ENCODE measurements around the gene NSUN6. TPM values are rescaled to one million over a fixed set of nuclear protein-coding genes. Genes with fewer than 3 reads are reported as not detected.
A peak's percentile ranks its signal among the peaks of the same experiment; 100 is the strongest.

NSUN6 gene
- total RNA-seq, 5 donors from 2014 or later (not counting 1 experiment from before 2014, with no cell fraction given) = 24.6 to 34.5 (median 32.4) TPM

DNA sequence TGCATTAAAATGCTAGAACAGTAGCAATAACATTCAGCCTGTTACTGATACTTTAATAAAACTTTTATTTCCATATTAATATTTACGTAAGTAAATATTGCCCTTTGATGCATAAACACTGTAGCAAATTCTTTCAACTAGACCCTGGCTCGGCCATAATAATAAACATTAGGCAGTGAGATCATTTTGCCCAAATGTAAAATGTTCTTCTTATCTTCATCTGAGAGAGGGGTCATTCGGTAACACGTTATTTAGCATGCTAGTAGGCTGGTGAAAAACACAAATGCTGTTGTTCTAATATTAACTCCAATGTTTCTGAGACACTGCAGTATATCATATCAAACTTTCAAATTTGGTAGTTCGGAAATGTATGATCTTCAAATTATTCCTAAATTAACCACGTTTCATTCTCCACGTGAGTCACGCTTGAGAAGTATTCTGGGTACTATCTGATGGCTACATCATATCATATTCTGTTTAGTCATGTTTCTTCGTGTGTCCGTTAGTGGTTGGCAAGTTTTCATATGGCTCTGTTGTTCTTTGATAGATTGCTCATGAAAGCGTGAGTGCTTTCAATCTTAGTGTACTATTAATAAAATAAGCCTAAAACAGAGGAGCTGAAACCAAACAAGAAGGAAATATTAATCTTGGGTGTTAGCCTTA is 145.8 kb downstream of the NSUN6 start:
- Mint-ChIP-seq H3K36me3 (no peaks in the 10 kb centered on the region), H3K4me1 (peaks cover 0 to 5% (median 0%) of the 10 kb centered on the region in 3 donors), H3K27me3 (peaks cover 6 to 22% of the 10 kb centered on the region in 2 donors), H3K9me3 (peaks cover 0 to 3% (median 0%) of the 10 kb centered on the region in 3 donors), H3K4me3 (no peak overlapping the region), H3K27ac (no peak overlapping the region)
- Histone ChIP-seq H3K36me3 (ENCODE audit: control insufficient read depth in 2 of 2, extremely low read depth in 1 of 2, insufficient read depth in 1 of 2, low read length in 1 of 2) (no peaks in the 10 kb centered on the region), H3K9me3 (no peaks in the 10 kb centered on the region), H3K4me1 (ENCODE audit: control insufficient read depth in 1 of 2, extremely low read depth in 1 of 2, insufficient read depth in 2 of 2, low read length in 2 of 2) (no peaks in the 10 kb centered on the region), H3K4me3 (ENCODE audit: control insufficient read depth in 1 of 2, extremely low read depth in 1 of 2, low read length in 1 of 2) (no peak overlapping the region), H3K27ac (ENCODE audit: low read length) (no peak overlapping the region), H3K27me3 (replicated peaks in 1 of 2; ENCODE audit: control insufficient read depth in 2 of 2, extremely low read depth in 1 of 2, insufficient read depth in 2 of 2, low read length in 1 of 2) (no peaks in the 10 kb centered on the region)
- 80% methylated on average over 1 of the region's 11 CpGs for WGBS (ENCODE audit: insufficient coverage)
- ChIA-PET POLR2A (no interaction called here), CTCF (no interaction called here)
- DNase-seq (no peak), ATAC-seq (replicated peaks in 1 of 4) (no peak)

DNA sequence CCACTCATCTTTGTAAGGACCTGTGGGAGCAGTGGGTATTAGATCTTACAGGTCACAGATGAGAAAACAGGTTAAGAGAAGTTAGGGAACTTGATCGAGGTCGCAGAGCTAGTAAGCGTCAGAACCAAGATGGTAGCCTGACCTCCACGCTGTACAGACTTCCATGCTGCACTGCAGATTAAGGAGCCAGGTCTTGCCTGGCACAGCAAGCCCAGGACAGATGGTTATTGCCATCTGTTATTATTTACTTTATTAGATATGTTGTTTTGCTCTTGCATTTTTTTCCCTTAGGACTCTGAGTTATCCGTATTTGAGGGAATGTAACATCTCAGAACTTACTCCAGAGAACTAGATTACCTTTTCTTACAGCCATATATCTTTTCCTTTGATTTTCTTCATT is 147.2 kb downstream of the NSUN6 start:
- no peak overlapping the region for H3K4me3 ChIP-seq (ENCODE audit: control insufficient read depth in 1 of 2, extremely low read depth in 1 of 2, low read length in 1 of 2)
- no peaks in the 10 kb centered on the region for H3K4me1 ChIP-seq (ENCODE audit: control insufficient read depth in 1 of 2, extremely low read depth in 1 of 2, insufficient read depth in 2 of 2, low read length in 2 of 2)
- H3K4me1 Mint-ChIP-seq = peaks cover 0 to 5% (median 0%) of the 10 kb centered on the region in 3 donors
- no peaks in the 10 kb centered on the region for H3K36me3 ChIP-seq (ENCODE audit: control insufficient read depth in 2 of 2, extremely low read depth in 1 of 2, insufficient read depth in 1 of 2, low read length in 1 of 2)
- peaks cover 0 to 2% (median 0%) of the 10 kb centered on the region in 3 donors for H3K9me3 Mint-ChIP-seq
- ATAC-seq (replicated peaks in 1 of 4) = no peak
- no peaks in the 10 kb centered on the region for H3K9me3 ChIP-seq
- no peaks in the 10 kb centered on the region for H3K27me3 ChIP-seq (replicated peaks in 1 of 2; ENCODE audit: control insufficient read depth in 2 of 2, extremely low read depth in 1 of 2, insufficient read depth in 2 of 2, low read length in 1 of 2)
- ChIA-PET POLR2A (no interaction called here), CTCF (no interaction called here)
- 90% methylated on average over 2 of the region's 5 CpGs for WGBS (ENCODE audit: insufficient coverage)
- peaks cover 9 to 30% of the 10 kb centered on the region in 2 donors for H3K27me3 Mint-ChIP-seq
- H3K4me3 Mint-ChIP-seq = no peak overlapping the region
- no peaks in the 10 kb centered on the region for H3K36me3 Mint-ChIP-seq
- no peak overlapping the region for H3K27ac Mint-ChIP-seq
- H3K27ac ChIP-seq (ENCODE audit: low read length) = no peak overlapping the region
- DNase-seq = no peak

DNA sequence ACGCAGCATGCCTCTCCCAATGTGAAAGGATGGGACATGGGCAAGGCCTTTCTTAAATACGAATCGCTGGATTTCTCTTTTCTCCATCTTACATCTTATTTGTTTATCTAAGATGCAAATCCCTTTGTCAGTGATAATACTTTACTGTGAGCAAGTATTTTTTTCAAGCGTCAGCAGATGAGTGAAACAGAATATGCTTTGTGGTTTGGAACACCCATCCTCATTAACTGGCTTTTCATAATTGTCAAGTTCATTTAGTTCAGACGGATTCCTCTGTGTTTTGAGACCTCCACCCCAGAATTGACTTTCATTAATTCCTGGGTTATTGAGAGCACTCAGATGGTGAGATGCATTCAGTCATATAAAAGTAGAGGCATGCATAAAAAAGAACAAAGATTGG is 149.8 kb downstream of the NSUN6 start:
- H3K27me3 ChIP-seq (replicated peaks in 1 of 2; ENCODE audit: control insufficient read depth in 2 of 2, extremely low read depth in 1 of 2, insufficient read depth in 2 of 2, low read length in 1 of 2) = no peaks in the 10 kb centered on the region
- H3K36me3 Mint-ChIP-seq = no peaks in the 10 kb centered on the region
- DNase-seq (no peak), ATAC-seq (replicated peaks in 1 of 4) (no peak)
- no peaks in the 10 kb centered on the region for H3K36me3 ChIP-seq (ENCODE audit: control insufficient read depth in 2 of 2, extremely low read depth in 1 of 2, insufficient read depth in 1 of 2, low read length in 1 of 2)
- POLR2A ChIA-PET = no interaction called here
- H3K27ac Mint-ChIP-seq = peak overlapping the region in 1 of 2 donors; percentile 36
- WGBS (ENCODE audit: insufficient coverage) = no CpG with 5 or more reads among the region's 5 CpGs
- no peak overlapping the region for H3K27ac ChIP-seq (ENCODE audit: low read length)
- H3K4me3 ChIP-seq (ENCODE audit: control insufficient read depth in 1 of 2, extremely low read depth in 1 of 2, low read length in 1 of 2) = no peak overlapping the region
- H3K27me3 Mint-ChIP-seq = peaks cover 9 to 30% of the 10 kb centered on the region in 2 donors
- CTCF ChIA-PET = no interaction called here
- H3K9me3 ChIP-seq = no peaks in the 10 kb centered on the region
- H3K9me3 Mint-ChIP-seq = no peaks in the 10 kb centered on the region
- H3K4me1 ChIP-seq (ENCODE audit: control insufficient read depth in 1 of 2, extremely low read depth in 1 of 2, insufficient read depth in 2 of 2, low read length in 2 of 2) = no peaks in the 10 kb centered on the region
- peak overlapping the region in 2 of 3 donors; percentile 35 to 69 for H3K4me3 Mint-ChIP-seq
- peaks cover 0 to 5% (median 0%) of the 10 kb centered on the region in 3 donors for H3K4me1 Mint-ChIP-seq

DNA sequence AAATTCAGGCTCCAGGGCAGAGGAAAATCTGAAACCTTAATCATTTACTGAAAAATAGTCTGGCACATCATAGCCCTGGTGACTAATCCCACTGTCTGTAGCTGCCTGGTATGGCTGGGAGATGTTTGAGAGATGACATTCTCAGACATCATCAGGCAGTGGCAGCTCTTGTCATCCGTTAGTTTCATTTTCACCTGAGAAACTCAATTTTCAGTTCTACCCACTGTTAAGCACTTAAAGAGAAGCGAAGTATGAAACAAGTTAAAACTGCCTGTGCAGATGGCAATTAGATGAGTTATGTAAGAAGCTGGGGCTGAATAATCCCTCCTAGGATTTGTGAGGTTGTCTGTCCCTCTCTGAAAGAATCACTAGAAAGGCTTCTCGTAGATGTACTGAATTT is 150.2 kb downstream of the NSUN6 start:
- H3K4me3 ChIP-seq (ENCODE audit: control insufficient read depth in 1 of 2, extremely low read depth in 1 of 2, low read length in 1 of 2) = no peak overlapping the region
- H3K27ac Mint-ChIP-seq = no peak overlapping the region
- no peak for ATAC-seq (replicated peaks in 1 of 4)

DNA sequence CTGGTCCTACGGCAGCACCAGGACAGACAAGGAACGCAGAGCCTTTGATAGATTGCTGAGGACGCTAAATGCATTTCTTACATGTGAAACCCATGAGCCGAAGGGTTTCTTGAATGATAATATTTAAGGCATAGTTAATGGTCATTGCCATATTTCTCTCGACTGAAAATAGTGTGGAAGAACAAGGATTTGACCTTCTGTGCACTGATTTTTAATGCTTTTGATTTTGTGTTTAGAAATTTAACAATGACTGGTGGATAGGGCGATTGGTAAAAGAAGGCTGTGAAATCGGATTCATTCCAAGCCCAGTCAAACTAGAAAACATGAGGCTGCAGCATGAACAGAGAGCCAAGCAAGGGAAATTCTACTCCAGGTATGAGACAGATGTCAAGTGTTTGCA is 150.8 kb downstream of the NSUN6 start:
- CTCF ChIA-PET = no interaction called here
- Histone ChIP-seq H3K4me1 (ENCODE audit: control insufficient read depth in 1 of 2, extremely low read depth in 1 of 2, insufficient read depth in 2 of 2, low read length in 2 of 2) (no peaks in the 10 kb centered on the region), H3K4me3 (ENCODE audit: control insufficient read depth in 1 of 2, extremely low read depth in 1 of 2, low read length in 1 of 2) (no peak overlapping the region), H3K27ac (ENCODE audit: low read length) (no peak overlapping the region), H3K36me3 (ENCODE audit: control insufficient read depth in 2 of 2, extremely low read depth in 1 of 2, insufficient read depth in 1 of 2, low read length in 1 of 2) (no peaks in the 10 kb centered on the region), H3K9me3 (no peaks in the 10 kb centered on the region), H3K27me3 (replicated peaks in 1 of 2; ENCODE audit: control insufficient read depth in 2 of 2, extremely low read depth in 1 of 2, insufficient read depth in 2 of 2, low read length in 1 of 2) (no peaks in the 10 kb centered on the region)
- WGBS (ENCODE audit: insufficient coverage) = 74% methylated on average over 5 of the region's 7 CpGs
- Mint-ChIP-seq H3K4me3 (no peak overlapping the region), H3K4me1 (peaks cover 0 to 5% (median 0%) of the 10 kb centered on the region in 3 donors), H3K27me3 (peaks cover 8 to 30% of the 10 kb centered on the region in 2 donors), H3K36me3 (no peaks in the 10 kb centered on the region), H3K27ac (no peak overlapping the region), H3K9me3 (no peaks in the 10 kb centered on the region)
- ATAC-seq (replicated peaks in 1 of 4) = no peak
- no peak for DNase-seq
- POLR2A ChIA-PET = no interaction called here

More for the DNA sequence above, 150.2 kb downstream of the NSUN6 start:
- H3K36me3 Mint-ChIP-seq = no peaks in the 10 kb centered on the region
- WGBS (ENCODE audit: insufficient coverage) = 71% methylated on average over 1 of the region's 3 CpGs
- H3K4me3 Mint-ChIP-seq = peak overlapping the region in 2 of 3 donors; percentile 35 to 69
- H3K4me1 Mint-ChIP-seq = peaks cover 0 to 5% (median 0%) of the 10 kb centered on the region in 3 donors
- H3K27me3 ChIP-seq (replicated peaks in 1 of 2; ENCODE audit: control insufficient read depth in 2 of 2, extremely low read depth in 1 of 2, insufficient read depth in 2 of 2, low read length in 1 of 2) = no peaks in the 10 kb centered on the region
- H3K9me3 ChIP-seq = no peaks in the 10 kb centered on the region
- H3K27ac ChIP-seq (ENCODE audit: low read length) = no peak overlapping the region
- DNase-seq = no peak
- CTCF ChIA-PET = no interaction called here
- H3K27me3 Mint-ChIP-seq = peaks cover 9 to 30% of the 10 kb centered on the region in 2 donors
- no peaks in the 10 kb centered on the region for H3K4me1 ChIP-seq (ENCODE audit: control insufficient read depth in 1 of 2, extremely low read depth in 1 of 2, insufficient read depth in 2 of 2, low read length in 2 of 2)
- POLR2A ChIA-PET = no interaction called here
- H3K9me3 Mint-ChIP-seq = no peaks in the 10 kb centered on the region
- no peaks in the 10 kb centered on the region for H3K36me3 ChIP-seq (ENCODE audit: control insufficient read depth in 2 of 2, extremely low read depth in 1 of 2, insufficient read depth in 1 of 2, low read length in 1 of 2)

DNA sequence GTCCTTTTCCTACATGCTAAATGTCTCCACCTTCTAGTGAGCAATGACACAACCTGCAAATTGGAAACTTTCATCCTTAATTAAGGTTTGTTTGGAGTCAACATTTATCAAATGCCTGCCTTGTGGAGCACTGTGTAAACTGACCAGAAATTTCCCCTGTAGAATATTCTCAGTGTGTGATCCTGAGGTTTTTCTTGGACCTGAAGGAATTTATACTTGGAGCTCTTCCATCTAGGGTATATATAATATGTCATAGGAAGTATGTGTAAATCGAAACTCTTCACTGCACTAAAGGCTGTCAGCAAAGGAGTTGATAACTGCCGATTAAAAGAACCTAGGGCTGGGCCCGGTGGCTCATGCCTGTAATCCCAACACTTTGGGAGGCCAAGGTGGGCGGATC is 152.4 kb downstream of the NSUN6 start:
- Histone ChIP-seq H3K9me3 (no peaks in the 10 kb centered on the region), H3K27ac (ENCODE audit: low read length) (no peak overlapping the region), H3K4me1 (ENCODE audit: control insufficient read depth in 1 of 2, extremely low read depth in 1 of 2, insufficient read depth in 2 of 2, low read length in 2 of 2) (no peaks in the 10 kb centered on the region), H3K36me3 (ENCODE audit: control insufficient read depth in 2 of 2, extremely low read depth in 1 of 2, insufficient read depth in 1 of 2, low read length in 1 of 2) (no peaks in the 10 kb centered on the region), H3K27me3 (replicated peaks in 1 of 2; ENCODE audit: control insufficient read depth in 2 of 2, extremely low read depth in 1 of 2, insufficient read depth in 2 of 2, low read length in 1 of 2) (no peaks in the 10 kb centered on the region), H3K4me3 (ENCODE audit: control insufficient read depth in 1 of 2, extremely low read depth in 1 of 2, low read length in 1 of 2) (no peak overlapping the region)
- no CpG with 5 or more reads among the region's 4 CpGs for WGBS (ENCODE audit: insufficient coverage)
- Mint-ChIP-seq H3K4me3 (no peak overlapping the region), H3K4me1 (peaks cover 0 to 5% (median 0%) of the 10 kb centered on the region in 3 donors), H3K27ac (no peak overlapping the region), H3K9me3 (no peaks in the 10 kb centered on the region), H3K36me3 (no peaks in the 10 kb centered on the region), H3K27me3 (peaks cover 5 to 24% of the 10 kb centered on the region in 2 donors)
- POLR2A ChIA-PET = no interaction called here
- DNase-seq (no peak), ATAC-seq (replicated peaks in 1 of 4) (no peak)
- CTCF ChIA-PET = no interaction called here
